ENCODE data around the gene RNLS. TPM values are rescaled to one million over a fixed set of nuclear protein-coding genes. Genes with fewer than 3 reads are reported as not detected.
"Not testable (repeated sequence)": the region's sequence is repeated elsewhere in the genome, so short reads cannot be mapped to it uniquely, and the experiment has no call there.

Gene RNLS
- polyA plus RNA-seq, 2 of the 4 experiments (the other 2 are of a cell fraction), result 11.7 to 16.8 TPM

DNA sequence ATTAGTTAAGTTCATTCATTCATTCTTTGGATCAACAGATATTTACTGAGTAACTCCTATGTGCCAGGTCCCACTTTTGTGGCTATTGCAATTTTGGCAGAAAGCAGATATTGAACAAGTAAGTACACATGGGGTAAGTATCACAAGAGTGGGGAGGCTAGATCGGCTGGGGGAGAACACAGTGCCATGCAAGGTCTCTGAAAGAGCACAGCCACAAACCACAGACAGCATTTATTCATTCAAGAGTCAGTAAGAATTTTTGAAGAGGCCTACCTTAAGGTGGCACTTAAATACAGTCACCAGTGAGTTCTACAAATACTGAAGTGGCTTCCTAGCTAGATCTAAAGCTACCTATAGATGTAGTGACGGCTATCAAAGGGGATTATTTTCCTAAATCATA, 304.2 kb downstream of the RNLS start:
- 87% methylated on average over 2 of the region's 2 CpGs for WGBS (ENCODE audit: missing lambda C conversion rate)

DNA sequence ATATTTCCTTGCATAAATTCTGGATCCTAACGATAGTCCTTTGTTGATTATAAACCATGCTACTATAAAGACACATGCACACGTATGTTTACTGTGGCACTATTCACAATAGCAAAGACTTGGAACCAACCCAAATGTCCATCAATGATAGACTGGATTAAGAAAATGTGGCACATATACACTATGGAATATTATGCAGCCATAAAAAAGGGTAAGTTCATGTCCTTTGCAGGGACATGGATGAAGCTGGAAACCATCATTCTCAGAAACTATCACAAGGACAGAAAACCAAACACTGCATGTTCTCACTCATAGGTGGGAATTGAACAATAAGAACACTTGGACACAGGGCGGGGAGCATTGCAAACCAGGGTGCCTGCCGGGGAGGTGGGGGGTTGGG, 306.2 kb downstream of the RNLS start:
- DNase-seq (ENCODE audit: low read depth in 1 of 2, low spot score in 1 of 2); H3K4me2 ChIP-seq; H3K27ac ChIP-seq; H3K9me3 ChIP-seq; ATAC-seq; H3K4me3 ChIP-seq; H3K4me1 ChIP-seq; CTCF ChIA-PET; FAIRE-seq; POLR2A ChIA-PET: not testable (repeated sequence)
- 78% methylated on average over 4 of the region's 4 CpGs for WGBS (ENCODE audit: missing lambda C conversion rate)

More for the DNA sequence above, 304.2 kb downstream of the RNLS start:
- no peak overlapping the region for H3K4me2 ChIP-seq
- no peaks in the 10 kb centered on the region for H3K9me3 ChIP-seq
- peaks cover 22% of the 10 kb centered on the region for H3K4me1 ChIP-seq
- H3K4me3 ChIP-seq, result no peak overlapping the region
- H3K27ac ChIP-seq, result no peak overlapping the region
- no peak for TF ChIP-seq PHF8 (IDR thresholded peaks at IDR 0.05; ENCODE audit: borderline replicate concordance, low read depth)
- no peak for TF ChIP-seq CHD2 (IDR thresholded peaks at IDR 0.05; ENCODE audit: low read length, partially characterized antibody)
- no peak for TF ChIP-seq EHMT2 (IDR thresholded peaks at IDR 0.05; ENCODE audit: low read depth)
- TF ChIP-seq, protein P1, sequence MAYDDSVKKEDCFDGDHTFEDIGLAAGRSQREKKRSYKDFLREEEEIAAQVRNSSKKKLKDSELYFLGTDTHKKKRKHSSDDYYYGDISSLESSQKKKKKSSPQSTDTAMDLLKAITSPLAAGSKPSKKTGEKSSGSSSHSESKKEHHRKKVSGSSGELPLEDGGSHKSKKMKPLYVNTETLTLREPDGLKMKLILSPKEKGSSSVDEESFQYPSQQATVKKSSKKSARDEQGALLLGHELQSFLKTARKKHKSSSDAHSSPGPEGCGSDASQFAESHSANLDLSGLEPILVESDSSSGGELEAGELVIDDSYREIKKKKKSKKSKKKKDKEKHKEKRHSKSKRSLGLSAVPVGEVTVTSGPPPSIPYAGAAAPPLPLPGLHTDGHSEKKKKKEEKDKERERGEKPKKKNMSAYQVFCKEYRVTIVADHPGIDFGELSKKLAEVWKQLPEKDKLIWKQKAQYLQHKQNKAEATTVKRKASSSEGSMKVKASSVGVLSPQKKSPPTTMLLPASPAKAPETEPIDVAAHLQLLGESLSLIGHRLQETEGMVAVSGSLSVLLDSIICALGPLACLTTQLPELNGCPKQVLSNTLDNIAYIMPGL (CRISPR knock-in tag; IDR thresholded peaks at IDR 0.05; ENCODE audit: borderline replicate concordance), result no peak
- no peak for TF ChIP-seq HEYL (CRISPR knock-in tag; IDR thresholded peaks at IDR 0.05)
- TF ChIP-seq ZC3H11A (IDR thresholded peaks at IDR 0.05), result no peak
- no peak for TF ChIP-seq MAFK (IDR thresholded peaks at IDR 0.05; ENCODE audit: partially characterized antibody)
- no peak for ATAC-seq
- POLR2A ChIA-PET, result no interaction called here
- CTCF ChIA-PET, result no interaction called here
- no peak for DNase-seq (ENCODE audit: low read depth in 1 of 2, low spot score in 1 of 2)
- no peak for FAIRE-seq

- no peak for ATAC-seq
- FAIRE-seq, result no peak
- H3K27ac ChIP-seq, result no peak overlapping the region
- 96% methylated on average over 2 of the region's 2 CpGs for whole genome bisulfite sequencing (ENCODE audit: missing lambda C conversion rate)
- no peak overlapping the region for H3K4me3 ChIP-seq
- ChIA-PET CTCF (interaction anchor here (0.6 to 1.5 kb wide), 3 partner anchors 14 to 291 kb away, joined by 3 to 4 read pairs (median 3); no protein-coding TSS in a partner anchor), POLR2A (no interaction called here)
- no peaks in the 10 kb centered on the region for H3K9me3 ChIP-seq
- no peak overlapping the region for H3K4me2 ChIP-seq
- DNase-seq (ENCODE audit: low read depth in 1 of 2, low spot score in 1 of 2), result no peak
- H3K4me1 ChIP-seq, result peaks cover 14% of the 10 kb centered on the region; the same call in 2 of the 3 replicates
- no peak for TF ChIP-seq KDM5A (IDR thresholded peaks at IDR 0.05)
- TF ChIP-seq ESRRA (IDR thresholded peaks at IDR 0.05; ENCODE audit: borderline replicate concordance, low read length), result no peak
- no peak for TF ChIP-seq MAZ (IDR thresholded peaks at IDR 0.05; ENCODE audit: borderline replicate concordance, low read depth, low read length)
- TF ChIP-seq SMC3 (IDR thresholded peaks at IDR 0.05), result no peak
- no peak for TF ChIP-seq TP53 (CRISPR knock-in tag; IDR thresholded peaks at IDR 0.05)
- no peak for TF ChIP-seq CBX8 (IDR thresholded peaks at IDR 0.05)
These were observed 308.8 kb downstream of the RNLS start for GRCh38 chr10:88274286-88274685.

DNA sequence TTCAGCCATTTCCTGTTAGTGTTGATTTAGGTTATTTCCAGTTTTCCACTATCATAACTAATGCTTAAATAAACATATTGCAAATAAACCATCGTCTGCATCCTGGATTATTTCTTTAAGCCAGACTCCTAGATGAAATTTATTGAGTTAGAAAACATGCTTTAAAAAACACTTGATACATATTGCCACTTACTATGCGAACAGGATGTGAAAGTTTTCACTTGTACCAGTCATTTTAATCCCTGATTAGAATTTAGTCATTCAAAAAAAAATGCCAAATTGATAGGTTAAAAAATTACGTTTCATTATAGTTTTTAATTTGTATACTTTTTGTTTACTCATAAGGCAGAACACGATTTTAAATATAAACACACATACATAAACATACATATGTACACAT, 309.6 kb downstream of the RNLS start:
- H3K27ac ChIP-seq, result no peak overlapping the region
- DNase-seq (ENCODE audit: low read depth in 1 of 2, low spot score in 1 of 2) (no peak), FAIRE-seq (no peak), ATAC-seq (no peak)
- no peak overlapping the region for H3K4me2 ChIP-seq
- H3K4me3 ChIP-seq, result no peak overlapping the region
- POLR2A ChIA-PET, result no interaction called here
- CTCF ChIA-PET, result no interaction called here
- TF ChIP-seq HDAC2 (IDR thresholded peaks at IDR 0.05) (no peak), HOXB13 (CRISPR knock-in tag; IDR thresholded peaks at IDR 0.05; ENCODE audit: low read depth) (no peak), ZC3H11A (IDR thresholded peaks at IDR 0.05) (no peak), BHLHE40 (IDR thresholded peaks at IDR 0.05; ENCODE audit: low read depth, low read length) (no peak), RNF2 (IDR thresholded peaks at IDR 0.05; ENCODE audit: borderline replicate concordance, low read depth) (no peak), ZFP36 (IDR thresholded peaks at IDR 0.05; ENCODE audit: borderline replicate concordance, partially characterized antibody) (no peak), HOXA7 (CRISPR knock-in tag; IDR thresholded peaks at IDR 0.05) (no peak), ZSCAN20 (CRISPR knock-in tag; IDR thresholded peaks at IDR 0.05) (no peak)
- WGBS (ENCODE audit: missing lambda C conversion rate), result 33% methylated on average over 4 of the region's 4 CpGs
- H3K9me3 ChIP-seq, result no peaks in the 10 kb centered on the region
- peaks cover 14% of the 10 kb centered on the region; the same call in 2 of the 3 replicates for H3K4me1 ChIP-seq
